Glomerular visceral epithelial cell (primary cell): ENCODE data around the gene TEDC1.
"Not testable (repeated sequence)": the region's sequence is repeated elsewhere in the genome, so short reads cannot be mapped to it uniquely, and the experiment has no call there.

Experiments
- DNase-seq: peaks from one replicate; pipeline ENCODE4 v3.0.0-alpha.2; 2016; ENCODE audit errors: extremely low spot score

The TEDC1 gene

GRCh38 chr14:105537580-105538474 lies 46.8 kb downstream of the TEDC1 start:
- DNase-seq: peak; percentile 41

- DNase-seq: no peak
Observed at GRCh38 chr14:105538481-105539049, 47.5 kb downstream of the TEDC1 start.

DNA sequence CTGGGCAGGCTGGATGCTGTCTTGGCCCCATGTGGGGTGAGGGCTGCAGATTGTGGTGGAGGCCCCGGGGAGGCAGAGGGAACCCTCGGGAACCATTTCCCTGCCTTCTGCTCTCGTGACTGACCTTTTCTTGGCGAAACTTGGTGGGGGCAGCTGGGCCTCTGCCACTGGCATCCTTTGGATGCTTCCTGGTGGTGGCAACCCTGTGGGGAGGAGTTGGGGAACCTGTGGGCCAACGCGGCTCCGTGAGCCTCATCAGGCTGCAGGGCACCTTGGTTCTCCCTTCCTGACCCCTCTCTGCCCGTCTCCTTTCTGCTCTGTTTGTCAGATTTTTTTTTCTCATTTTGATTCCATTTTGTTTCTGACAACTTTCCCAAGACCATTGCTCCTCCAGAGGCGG lies 49.8 kb downstream of the TEDC1 start:
- DNase-seq: no peak

DNA sequence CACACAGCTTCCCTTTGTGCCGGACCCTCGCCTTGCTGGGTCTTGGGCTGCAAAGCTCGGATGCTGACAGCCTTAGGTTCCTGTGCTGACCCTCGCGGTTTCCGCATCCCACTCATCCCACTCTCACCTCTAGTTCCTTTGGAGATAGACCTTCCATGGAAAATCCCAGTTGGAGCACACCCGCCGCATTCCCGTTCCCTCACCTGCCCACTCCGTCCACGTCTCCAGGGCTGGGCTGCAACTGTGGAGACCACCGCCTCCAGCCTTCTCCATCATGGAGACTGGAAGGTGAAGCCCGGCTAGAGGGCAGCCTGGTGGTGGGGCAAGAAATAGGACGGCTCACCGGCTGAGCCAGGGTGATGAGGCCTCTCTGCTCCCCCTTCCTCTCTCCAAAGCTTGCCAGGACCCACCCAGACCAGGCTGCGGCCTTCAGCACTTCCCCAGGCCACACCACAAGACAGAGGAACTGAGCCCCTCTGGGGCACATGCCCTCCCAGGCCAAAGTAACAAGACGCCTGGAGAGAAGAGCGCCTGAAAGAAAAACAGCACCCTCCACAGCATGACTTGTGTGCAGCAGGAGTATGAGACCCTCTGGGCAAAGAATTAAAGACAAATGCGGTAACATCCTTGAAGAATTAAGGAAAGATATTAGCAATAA lies 50.3 kb downstream of the TEDC1 start:
- DNase-seq: no peak

- DNase-seq: not testable (repeated sequence)
Observed at GRCh38 chr14:105545676-105546075, 54.6 kb downstream of the TEDC1 start.

DNA sequence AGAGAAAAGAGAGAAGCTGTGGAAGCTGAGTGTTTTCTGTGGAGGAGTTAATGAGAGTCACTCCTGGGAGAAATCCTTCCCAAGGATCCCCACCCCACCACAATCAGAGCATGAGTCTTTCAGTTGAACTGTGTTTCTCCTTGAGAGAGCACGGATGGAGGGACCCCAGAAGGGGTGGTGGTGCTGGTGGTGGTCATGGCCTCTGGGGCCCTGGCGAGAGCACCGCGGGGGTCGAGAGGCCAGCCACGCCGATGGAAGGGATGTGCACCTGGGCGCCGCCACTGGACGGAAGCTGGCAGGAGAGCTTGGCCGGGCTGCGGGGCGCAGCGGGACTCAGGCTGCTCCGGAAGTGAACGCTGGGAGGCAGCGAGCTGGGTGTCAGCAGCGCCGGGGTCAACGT lies 55.4 kb downstream of the TEDC1 start:
- not testable (repeated sequence) for DNase-seq

GRCh38 chr14:105547072-105547471 lies 56.0 kb downstream of the TEDC1 start:
- not testable (repeated sequence) for DNase-seq

- DNase-seq: no peak
Observed at GRCh38 chr14:105547741-105548169, 56.7 kb downstream of the TEDC1 start.
